KOPT-K1 (cell line): ENCODE results near the gene SFSWAP.

Source experiments
- H3K27ac ChIP-seq: fragments of 200-600 bp; sonication (generic); 2 replicates; pipeline ENCODE4 v1.5.1; 2016; ENCODE audit warnings: antibody characterized with exemption, mild to moderate bottlenecking, low read depth, low read length; ENCODE audit not compliant: poor library complexity, severe bottlenecking
- H3K36me3 ChIP-seq: fragments of 200-600 bp; sonication (generic); 2 replicates; pipeline ENCODE4 v1.5.1; 2017; ENCODE audit warnings: antibody characterized with exemption, mild to moderate bottlenecking, low read length, moderate library complexity; ENCODE audit not compliant: insufficient read depth
- H3K9me3 ChIP-seq: fragments of 200-600 bp; sonication (generic); 2 replicates; pipeline ENCODE4 v1.5.1; 2017; ENCODE audit warnings: antibody characterized with exemption, low read length, mild to moderate bottlenecking; ENCODE audit not compliant: insufficient read depth, poor library complexity, severe bottlenecking

The SFSWAP gene

GRCh38 chr12:131835616-131836171, 124.8 kb downstream of the SFSWAP start:
- Histone ChIP-seq H3K9me3 (no peaks in the 10 kb centered on the region), H3K36me3 (no peaks in the 10 kb centered on the region), H3K27ac (no peak overlapping the region)

GRCh38 chr12:131836193-131836592, 125.3 kb downstream of the SFSWAP start:
- Histone ChIP-seq H3K9me3 (no peaks in the 10 kb centered on the region), H3K36me3 (no peaks in the 10 kb centered on the region), H3K27ac (no peak overlapping the region)

GRCh38 chr12:131836714-131837397, 126.0 kb downstream of the SFSWAP start:
- Histone ChIP-seq H3K27ac (no peak overlapping the region), H3K36me3 (no peaks in the 10 kb centered on the region), H3K9me3 (no peaks in the 10 kb centered on the region)

- Histone ChIP-seq H3K27ac (no peak overlapping the region), H3K36me3 (no peaks in the 10 kb centered on the region), H3K9me3 (no peaks in the 10 kb centered on the region)
Observed at GRCh38 chr12:131840643-131841416, 129.9 kb downstream of the SFSWAP start.

GRCh38 chr12:131841547-131841946, 130.7 kb downstream of the SFSWAP start:
- no peak overlapping the region for H3K27ac ChIP-seq
- no peaks in the 10 kb centered on the region for H3K9me3 ChIP-seq
- no peaks in the 10 kb centered on the region for H3K36me3 ChIP-seq

GRCh38 chr12:131842169-131842568, 131.3 kb downstream of the SFSWAP start:
- Histone ChIP-seq H3K9me3 (no peaks in the 10 kb centered on the region), H3K27ac (no peak overlapping the region), H3K36me3 (no peaks in the 10 kb centered on the region)

GRCh38 chr12:131843527-131843926, 132.6 kb downstream of the SFSWAP start:
- no peaks in the 10 kb centered on the region for H3K9me3 ChIP-seq
- no peaks in the 10 kb centered on the region for H3K36me3 ChIP-seq
- H3K27ac ChIP-seq, result no peak overlapping the region

- no peaks in the 10 kb centered on the region for H3K36me3 ChIP-seq
- no peak overlapping the region for H3K27ac ChIP-seq
- H3K9me3 ChIP-seq, result no peaks in the 10 kb centered on the region
Observed at GRCh38 chr12:131844140-131844539, 133.2 kb downstream of the SFSWAP start.

GRCh38 chr12:131844656-131845055, 133.8 kb downstream of the SFSWAP start:
- Histone ChIP-seq H3K9me3 (no peaks in the 10 kb centered on the region), H3K27ac (no peak overlapping the region), H3K36me3 (no peaks in the 10 kb centered on the region)

GRCh38 chr12:131845121-131845520, 134.2 kb downstream of the SFSWAP start:
- H3K36me3 ChIP-seq, result no peaks in the 10 kb centered on the region
- no peak overlapping the region for H3K27ac ChIP-seq
- H3K9me3 ChIP-seq, result no peaks in the 10 kb centered on the region

- H3K36me3 ChIP-seq, result no peaks in the 10 kb centered on the region
- H3K27ac ChIP-seq, result no peak overlapping the region
- no peaks in the 10 kb centered on the region for H3K9me3 ChIP-seq
Observed at GRCh38 chr12:131847456-131847855, 136.6 kb downstream of the SFSWAP start.

- no peak overlapping the region for H3K27ac ChIP-seq
- H3K36me3 ChIP-seq, result no peaks in the 10 kb centered on the region
- H3K9me3 ChIP-seq, result no peaks in the 10 kb centered on the region
Observed at GRCh38 chr12:131848753-131849152, 137.9 kb downstream of the SFSWAP start.
